ENCODE data around the gene SUGP2.

- TF ChIP-seq CTCF (optimal IDR thresholded peaks at IDR 0.05 in 1 of 3, IDR thresholded peaks at IDR 0.05 in 1 of 3, conservative IDR thresholded peaks at IDR 0.05 in 1 of 3; ENCODE audit: extremely low read depth in 1 of 3, insufficient read depth in 2 of 3, low read length in 3 of 3) (no peak), EZH2 (IDR thresholded peaks at IDR 0.05; ENCODE audit: low read length) (no peak)
Observed at GRCh38 chr19:19059837-19060611, 26.7 kb upstream of the SUGP2 start.

All from keratinocyte (primary cell).